Measurements from ENCODE around the gene NELL2.

NELL2 gene

GRCh38 chr12:44774815-44775411, 101.2 kb downstream of the NELL2 start:
- peak; percentile 29 for DNase-seq (ENCODE audit: low spot score)
- TF ChIP-seq, protein P1, sequence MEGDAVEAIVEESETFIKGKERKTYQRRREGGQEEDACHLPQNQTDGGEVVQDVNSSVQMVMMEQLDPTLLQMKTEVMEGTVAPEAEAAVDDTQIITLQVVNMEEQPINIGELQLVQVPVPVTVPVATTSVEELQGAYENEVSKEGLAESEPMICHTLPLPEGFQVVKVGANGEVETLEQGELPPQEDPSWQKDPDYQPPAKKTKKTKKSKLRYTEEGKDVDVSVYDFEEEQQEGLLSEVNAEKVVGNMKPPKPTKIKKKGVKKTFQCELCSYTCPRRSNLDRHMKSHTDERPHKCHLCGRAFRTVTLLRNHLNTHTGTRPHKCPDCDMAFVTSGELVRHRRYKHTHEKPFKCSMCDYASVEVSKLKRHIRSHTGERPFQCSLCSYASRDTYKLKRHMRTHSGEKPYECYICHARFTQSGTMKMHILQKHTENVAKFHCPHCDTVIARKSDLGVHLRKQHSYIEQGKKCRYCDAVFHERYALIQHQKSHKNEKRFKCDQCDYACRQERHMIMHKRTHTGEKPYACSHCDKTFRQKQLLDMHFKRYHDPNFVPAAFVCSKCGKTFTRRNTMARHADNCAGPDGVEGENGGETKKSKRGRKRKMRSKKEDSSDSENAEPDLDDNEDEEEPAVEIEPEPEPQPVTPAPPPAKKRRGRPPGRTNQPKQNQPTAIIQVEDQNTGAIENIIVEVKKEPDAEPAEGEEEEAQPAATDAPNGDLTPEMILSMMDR (IDR thresholded peaks at IDR 0.05; ENCODE audit: extremely low read depth, insufficient read depth, missing control alignments), result peak; percentile 91
- in situ Hi-C loops (cut with MboI; ENCODE audit: low pct_unique_long_range_greater_than_20kb, low sequenced_read_pairs, unreplicated experiment), result no loop called here

GRCh38 chr12:44771485-44772021, 104.6 kb downstream of the NELL2 start:
- TF ChIP-seq, protein P1 (IDR thresholded peaks at IDR 0.05; ENCODE audit: extremely low read depth, insufficient read depth, missing control alignments), result no peak
- DNase-seq (ENCODE audit: low spot score), result no peak
- in situ Hi-C loops (cut with MboI; ENCODE audit: low pct_unique_long_range_greater_than_20kb, low sequenced_read_pairs, unreplicated experiment), result no loop called here

- no peak for DNase-seq (ENCODE audit: low spot score)
- in situ Hi-C loops (cut with MboI; ENCODE audit: low pct_unique_long_range_greater_than_20kb, low sequenced_read_pairs, unreplicated experiment), result no loop called here
- TF ChIP-seq, protein P1 (IDR thresholded peaks at IDR 0.05; ENCODE audit: extremely low read depth, insufficient read depth, missing control alignments), result no peak
These were observed 110.3 kb downstream of the NELL2 start for GRCh38 chr12:44765796-44766195.

DNA sequence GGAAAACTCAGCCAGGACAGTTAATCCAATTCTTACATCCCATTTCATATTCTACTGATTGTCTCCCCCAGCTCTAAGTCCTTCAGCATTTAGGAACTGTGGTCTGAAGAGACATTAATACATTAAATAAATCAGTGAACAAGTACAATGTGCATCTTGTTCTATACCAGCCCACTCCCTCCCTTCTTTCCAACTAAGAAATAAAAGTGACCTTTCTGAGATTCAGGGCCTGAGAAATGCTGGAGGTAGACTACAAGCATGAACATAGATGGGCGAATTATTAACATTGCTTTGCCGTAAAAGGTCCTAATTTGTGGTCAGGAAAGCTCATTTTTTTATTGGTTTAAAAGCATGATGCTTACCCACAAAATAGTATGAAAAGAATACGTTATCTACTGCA, 113.1 kb downstream of the NELL2 start:
- in situ Hi-C loops (cut with MboI; ENCODE audit: low pct_unique_long_range_greater_than_20kb, low sequenced_read_pairs, unreplicated experiment), result no loop called here
- TF ChIP-seq, protein P1 (IDR thresholded peaks at IDR 0.05; ENCODE audit: extremely low read depth, insufficient read depth, missing control alignments), result no peak
- DNase-seq (ENCODE audit: low spot score), result no peak

DNA sequence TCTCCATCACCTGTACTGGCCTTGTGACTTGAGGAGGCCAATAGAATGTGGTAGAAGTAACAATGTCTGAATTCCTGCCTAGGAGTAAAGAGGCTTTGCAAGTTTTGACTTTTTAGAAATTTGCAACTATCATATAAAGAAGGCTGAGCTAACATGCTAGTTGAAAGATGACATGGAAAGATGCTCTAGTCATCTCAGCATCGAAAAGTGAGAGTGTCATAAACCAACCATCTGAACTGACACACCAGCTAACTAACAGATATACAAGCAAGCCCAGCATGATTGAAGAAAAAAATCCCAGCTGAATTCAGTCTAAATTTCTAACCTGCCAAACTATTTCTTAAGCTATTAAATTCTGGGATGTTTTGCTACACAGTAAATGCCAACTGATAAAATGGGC, 116.8 kb downstream of the NELL2 start:
- TF ChIP-seq, protein P1 (IDR thresholded peaks at IDR 0.05; ENCODE audit: extremely low read depth, insufficient read depth, missing control alignments), result no peak
- DNase-seq (ENCODE audit: low spot score), result no peak
- in situ Hi-C loops (cut with MboI; ENCODE audit: low pct_unique_long_range_greater_than_20kb, low sequenced_read_pairs, unreplicated experiment), result no loop called here

DNA sequence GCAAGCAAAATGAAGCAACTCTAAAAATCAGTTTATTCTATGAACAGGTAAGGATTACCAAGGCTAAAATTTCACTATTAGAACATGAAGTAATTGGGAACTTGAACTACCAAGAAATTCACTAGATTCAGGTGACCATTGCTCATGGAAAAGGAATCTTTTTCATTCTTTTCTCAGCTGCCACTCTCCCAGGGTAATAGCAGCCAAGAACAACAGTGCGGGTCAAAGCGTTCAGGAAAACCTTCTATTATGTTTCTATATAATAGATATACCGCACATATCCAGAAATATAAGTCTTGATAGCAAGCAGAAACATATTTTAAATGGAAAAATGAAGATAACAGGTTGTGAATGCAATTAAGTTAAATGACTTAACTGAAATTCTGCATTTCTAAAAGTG, 125.6 kb downstream of the NELL2 start:
- no peak for DNase-seq (ENCODE audit: low spot score)
- TF ChIP-seq, protein P1 (IDR thresholded peaks at IDR 0.05; ENCODE audit: extremely low read depth, insufficient read depth, missing control alignments), result no peak

More for the DNA sequence above, 125.6 kb downstream of the NELL2 start:
- in situ Hi-C loops (cut with MboI; ENCODE audit: low pct_unique_long_range_greater_than_20kb, low sequenced_read_pairs, unreplicated experiment), result no loop called here

Data from GM13977 (cell line).